HEK293T (cell line): ENCODE results near the gene SUMO3.

ENCODE experiments used
- ARNT ChIP-seq: fragments of 450-650 bp; IDR thresholded peaks from 2 replicates; pipeline ENCODE4 v1.6.1; 2017; ENCODE audit warnings: mild to moderate bottlenecking
- BHLHE40 ChIP-seq: fragments of 450-650 bp; IDR thresholded peaks from 2 replicates; pipeline ENCODE4 v1.6.1; 2016; ENCODE audit warnings: mild to moderate bottlenecking, moderate library complexity, borderline replicate concordance
- CTBP1 ChIP-seq: fragments of 450-650 bp; IDR thresholded peaks from 2 replicates; pipeline ENCODE4 v1.6.1; 2016; ENCODE audit warnings: borderline replicate concordance
- ELF4 ChIP-seq: fragments of 450-650 bp; IDR thresholded peaks from 2 replicates; pipeline ENCODE4 v1.6.1; 2017; ENCODE audit warnings: antibody characterized with exemption
- FOXK2 ChIP-seq: fragments of 450-650 bp; IDR thresholded peaks from 2 replicates; pipeline ENCODE4 v1.6.1; 2016; ENCODE audit warnings: mild to moderate bottlenecking
- FOXM1 ChIP-seq: fragments of 450-650 bp; IDR thresholded peaks from 2 replicates; pipeline ENCODE4 v1.6.1; 2017; ENCODE audit warnings: mild to moderate bottlenecking, borderline replicate concordance
- HDGF ChIP-seq: fragments of 450-650 bp; IDR thresholded peaks from 2 replicates; pipeline ENCODE4 v1.6.1; 2017; ENCODE audit warnings: antibody characterized with exemption, borderline replicate concordance
- LEF1 ChIP-seq: fragments of 450-650 bp; IDR thresholded peaks from 2 replicates; pipeline ENCODE4 v1.6.1; 2017; ENCODE audit warnings: mild to moderate bottlenecking, borderline replicate concordance
- NFRKB ChIP-seq: fragments of 450-650 bp; IDR thresholded peaks from 2 replicates; pipeline ENCODE4 v1.6.1; 2016; ENCODE audit warnings: mild to moderate bottlenecking, moderate library complexity
- PKNOX1 ChIP-seq: fragments of 450-650 bp; IDR thresholded peaks from 2 replicates; pipeline ENCODE4 v1.6.1; 2016
- SP1 ChIP-seq: fragments of 450-650 bp; IDR thresholded peaks from 2 replicates; pipeline ENCODE4 v1.6.1; 2017
- SUZ12 ChIP-seq: fragments of 450-650 bp; IDR thresholded peaks from 2 replicates; pipeline ENCODE4 v1.6.1; 2016; ENCODE audit warnings: mild to moderate bottlenecking
- TARDBP ChIP-seq: fragments of 450-650 bp; IDR thresholded peaks from 2 replicates; pipeline ENCODE4 v1.6.1; 2016
- ZNF384 ChIP-seq: fragments of 450-650 bp; IDR thresholded peaks from 2 replicates; pipeline ENCODE4 v1.6.1; 2016

GRCh38 chr21:44780767-44781459 is 36.9 kb downstream of the SUMO3 start:
- TF ChIP-seq ZNF384: no peak
- TF ChIP-seq CTBP1: no peak
- no peak for TF ChIP-seq FOXM1
- no peak for TF ChIP-seq SP1
- TF ChIP-seq ARNT: no peak
- TF ChIP-seq HDGF: no peak
- no peak for TF ChIP-seq SUZ12
- no peak for TF ChIP-seq PKNOX1
- no peak for TF ChIP-seq FOXK2
- TF ChIP-seq LEF1: no peak
- no peak for TF ChIP-seq BHLHE40
- no peak for TF ChIP-seq NFRKB
- no peak for TF ChIP-seq TARDBP
- TF ChIP-seq ELF4: no peak
